Stimulated activated CD4-positive, alpha-beta T cell treated with anti-CD3 and anti-CD28 coated beads, Interleukin-1b, Interleukin-23, amount 100 ng/mL, for 24 hours (primary cell): Measurements from ENCODE around the gene ITPK1.
A peak's percentile ranks its signal among the peaks of the same experiment; 100 is the strongest.

ENCODE experiments used
- DNase-seq, 4 experiments: peaks; one replicate each; pipeline ENCODE4 v3.0.0-alpha.2; 2020; ENCODE audit warnings: low read depth in 4 of 4, low spot score in 1 of 4

Gene ITPK1

GRCh38 chr14:92902191-92902590 is 213.5 kb downstream of the ITPK1 start:
- no peak for DNase-seq

DNA sequence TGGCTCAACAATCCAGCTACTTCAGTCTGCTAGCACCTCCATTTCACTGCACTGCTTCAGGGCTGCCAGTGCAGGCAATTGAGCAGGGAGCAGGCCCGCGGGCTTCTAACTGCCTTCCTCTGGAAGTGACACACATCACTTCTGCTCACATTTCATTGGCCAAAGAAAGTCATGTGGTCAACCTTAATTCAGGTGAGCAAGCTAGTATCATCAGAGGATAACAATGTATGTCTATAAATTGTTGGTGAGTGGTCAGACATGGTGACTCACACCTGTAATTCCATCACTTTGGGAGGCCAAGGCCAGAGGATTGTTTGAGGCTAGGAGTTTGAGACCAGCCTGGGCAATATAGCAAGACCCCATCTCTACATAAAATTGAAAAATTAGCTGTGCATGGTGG is 215.1 kb downstream of the ITPK1 start:
- no peak for DNase-seq

DNA sequence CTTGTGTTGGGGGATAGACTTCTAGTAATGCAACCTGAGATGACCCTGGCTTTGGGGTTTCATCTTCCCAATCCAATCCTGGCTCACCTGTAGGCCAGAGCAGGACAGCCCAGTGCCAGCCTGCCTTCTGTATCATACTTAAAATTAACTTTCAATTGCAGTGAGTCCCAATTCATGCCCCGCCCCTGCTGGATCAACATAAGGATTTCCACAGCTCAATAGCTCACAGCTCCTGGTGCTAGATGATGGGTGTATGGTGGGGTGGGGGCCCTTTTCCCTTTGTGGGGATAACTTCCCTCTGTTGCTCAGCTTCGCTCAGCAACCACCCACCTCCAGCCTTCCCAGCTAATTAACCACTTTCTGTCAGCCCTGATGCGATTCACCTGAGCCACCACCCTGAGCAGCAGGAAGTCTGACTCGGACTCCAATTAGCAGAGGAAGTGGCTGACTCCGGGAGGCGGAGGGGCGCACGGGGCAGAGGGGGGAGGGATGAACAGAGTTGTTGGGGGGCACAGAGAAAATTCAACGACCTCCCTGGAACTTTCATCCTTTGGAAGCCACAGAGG is 217.1 kb downstream of the ITPK1 start:
- no peak for DNase-seq

DNA sequence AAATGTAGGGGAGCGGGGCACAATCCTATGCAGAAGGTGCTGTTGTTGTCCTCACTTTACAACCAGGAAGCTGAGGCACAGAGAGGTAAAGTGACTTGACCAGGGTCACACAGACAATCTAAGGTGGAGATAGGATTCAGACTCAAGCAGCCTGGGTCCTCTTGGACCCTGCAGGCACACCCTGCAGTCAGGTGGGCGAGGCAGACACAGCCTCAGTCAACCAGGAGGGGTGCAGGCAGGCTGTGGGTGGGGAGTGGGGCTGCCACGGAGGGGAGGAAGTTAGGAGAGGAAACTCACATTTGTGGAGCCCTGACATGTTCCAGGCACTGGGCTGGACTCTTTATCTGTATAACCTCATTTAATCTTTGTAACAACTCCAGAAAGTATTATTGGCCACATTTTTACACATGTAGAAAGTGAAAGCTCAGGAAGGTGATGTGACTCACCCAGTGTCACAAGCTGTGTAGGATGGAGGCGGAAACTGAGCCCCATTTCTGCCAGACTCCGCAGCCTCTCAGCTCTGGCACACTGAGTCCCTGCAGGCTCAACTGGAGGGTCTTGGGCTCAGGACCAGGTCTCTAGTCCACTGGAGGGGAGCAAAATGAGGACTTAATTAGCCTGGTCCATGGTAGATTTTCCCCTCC is 217.7 kb downstream of the ITPK1 start:
- peak in 3 of 4 experiments; percentile 11 to 40 (median 27) for DNase-seq

- no peak for DNase-seq
Measured at GRCh38 chr14:92895352-92895878, 220.3 kb downstream of the ITPK1 start.

DNA sequence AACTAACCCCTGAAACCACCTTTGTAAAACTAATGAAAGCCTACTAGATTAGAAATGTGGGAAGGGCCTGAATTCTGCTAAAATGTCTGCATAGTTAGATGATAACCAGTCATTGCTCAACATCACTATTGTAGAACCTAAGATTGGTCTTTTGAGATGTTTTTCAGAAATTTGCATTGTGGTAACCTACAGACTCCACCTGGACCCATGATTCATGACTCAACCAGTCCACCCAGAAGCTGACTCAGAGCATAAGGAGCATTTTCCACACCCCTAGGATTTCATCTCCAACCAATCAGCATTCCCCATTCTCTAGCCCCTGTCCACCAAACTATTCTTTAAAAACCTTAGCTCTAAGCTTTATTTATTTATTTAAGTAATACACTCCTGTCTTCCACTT is 223.1 kb downstream of the ITPK1 start:
- no peak for DNase-seq

- no peak for DNase-seq
Measured at GRCh38 chr14:92890830-92891588, 224.7 kb downstream of the ITPK1 start.

GRCh38 chr14:92888896-92889295 is 226.8 kb downstream of the ITPK1 start:
- no peak for DNase-seq

DNA sequence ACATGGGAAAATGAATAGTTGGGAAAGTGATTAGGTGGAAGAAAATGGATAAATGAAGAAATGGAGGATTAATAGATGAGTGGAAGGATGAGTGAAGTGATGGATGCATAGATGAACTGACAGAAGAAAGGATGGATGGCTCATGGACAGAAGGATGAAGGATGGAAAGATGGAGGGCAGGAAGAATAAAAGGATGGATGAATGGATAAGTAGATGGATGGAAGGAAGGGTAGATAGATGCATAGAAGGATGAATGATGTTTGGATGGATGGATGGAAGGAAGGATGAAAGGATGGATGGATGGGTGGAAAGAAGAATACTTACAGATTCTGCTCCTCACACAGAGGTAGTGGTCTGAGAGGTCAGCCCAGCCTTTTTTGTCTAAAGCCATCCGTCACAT is 228.6 kb downstream of the ITPK1 start:
- no peak for DNase-seq
